Suprapubic skin (tissue), 3 donors: ENCODE data around the gene GOT1.

ENCODE experiments used
- EP300 ChIP-seq: sonication (generic); formaldehyde crosslinking; IDR thresholded peaks from one replicate; pipeline ENCODE4 v1.6.1; 2017; ENCODE audit warnings: antibody characterized with exemption
- POLR2A ChIP-seq, 2 donors: fragments of 450-650 bp; IDR thresholded peaks; one replicate each; pipeline ENCODE4 v1.6.1; 2017; ENCODE audit warnings: antibody characterized with exemption in 2 of 2, mild to moderate bottlenecking in 2 of 2, moderate library complexity in 2 of 2
- TF ChIP-seq, protein P1 (sequence below), 2 donors: fragments of 200-600 bp in 1 of 2; fragments of 450-650 bp in 1 of 2; sonication (generic) in 1 of 2; IDR thresholded peaks; one replicate each; pipeline ENCODE4 v1.5.1; 2016 to 2019; ENCODE audit warnings: antibody characterized with exemption in 2 of 2, mild to moderate bottlenecking in 1 of 2, moderate library complexity in 1 of 2

DNA sequence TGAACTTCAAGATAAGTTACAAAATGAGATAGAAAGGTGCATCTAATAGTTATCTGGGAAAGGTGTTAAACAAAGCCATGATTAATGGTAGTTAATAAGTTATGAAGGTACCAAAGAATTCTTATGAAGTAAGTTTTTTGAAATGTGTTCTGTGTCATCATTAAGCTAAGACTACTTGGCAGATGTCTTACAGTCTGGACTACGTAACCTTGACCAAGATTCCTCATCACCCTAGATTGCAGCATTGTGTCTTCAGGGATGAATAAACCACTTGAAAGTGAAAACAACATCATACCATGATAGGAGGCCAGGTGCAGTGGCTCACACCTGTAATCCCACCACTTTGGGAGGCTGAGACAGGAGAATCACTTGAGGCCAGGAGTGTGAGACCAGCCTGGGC, 48.2 kb downstream of the GOT1 start:
- TF ChIP-seq, protein P1, sequence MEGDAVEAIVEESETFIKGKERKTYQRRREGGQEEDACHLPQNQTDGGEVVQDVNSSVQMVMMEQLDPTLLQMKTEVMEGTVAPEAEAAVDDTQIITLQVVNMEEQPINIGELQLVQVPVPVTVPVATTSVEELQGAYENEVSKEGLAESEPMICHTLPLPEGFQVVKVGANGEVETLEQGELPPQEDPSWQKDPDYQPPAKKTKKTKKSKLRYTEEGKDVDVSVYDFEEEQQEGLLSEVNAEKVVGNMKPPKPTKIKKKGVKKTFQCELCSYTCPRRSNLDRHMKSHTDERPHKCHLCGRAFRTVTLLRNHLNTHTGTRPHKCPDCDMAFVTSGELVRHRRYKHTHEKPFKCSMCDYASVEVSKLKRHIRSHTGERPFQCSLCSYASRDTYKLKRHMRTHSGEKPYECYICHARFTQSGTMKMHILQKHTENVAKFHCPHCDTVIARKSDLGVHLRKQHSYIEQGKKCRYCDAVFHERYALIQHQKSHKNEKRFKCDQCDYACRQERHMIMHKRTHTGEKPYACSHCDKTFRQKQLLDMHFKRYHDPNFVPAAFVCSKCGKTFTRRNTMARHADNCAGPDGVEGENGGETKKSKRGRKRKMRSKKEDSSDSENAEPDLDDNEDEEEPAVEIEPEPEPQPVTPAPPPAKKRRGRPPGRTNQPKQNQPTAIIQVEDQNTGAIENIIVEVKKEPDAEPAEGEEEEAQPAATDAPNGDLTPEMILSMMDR (IDR thresholded peaks at IDR 0.05) = no peak
- no peak for TF ChIP-seq EP300
- no peak for TF ChIP-seq POLR2A (IDR thresholded peaks at IDR 0.05)
